H1 (cell line): ENCODE results near the gene PIGX. TPM values are rescaled to one million over a fixed set of nuclear protein-coding genes. Genes with fewer than 3 reads are reported as not detected.

Source experiments
- CTCF ChIA-PET: fragments of 300-600 bp; sonication (Branson Sonifier 250); formaldehyde crosslinking; loops from one replicate; lab custom pipeline; 2021; ENCODE audit not compliant: partially characterized antibody; lab: Charles Lee
- POLR2A ChIA-PET: fragments of 300-600 bp; sonication (Branson Sonifier 250); formaldehyde crosslinking; loops from one replicate; lab custom pipeline; 2021; ENCODE audit warnings: inconsistent platforms; ENCODE audit not compliant: partially characterized antibody; lab: Charles Lee
- DNase-seq, 2 experiments: peaks; one replicate each; pipeline versions ENCODE4 v3.0.0 to v3.0.0-alpha.2; 2010 to 2022; ENCODE audit warnings: low spot score in 2 of 2, low read depth in 1 of 2, mixed read lengths in 1 of 2
- FAIRE-seq: peaks from 2 replicates; lab custom pipeline; 2011; peaks lifted over from hg19 to GRCh38; lab: Jason Lieb, UNC
- H2AFZ ChIP-seq: 2 replicates; pipeline ENCODE4 v1.8.1; 2012; ENCODE audit warnings: low read length, inconsistent platforms
- H2AK5ac ChIP-seq: 2 replicates; pipeline ENCODE4 v1.6.1; 2013; ENCODE audit warnings: low read depth, low read length
- H2BK120ac ChIP-seq: replicated peaks from 2 replicates; pipeline ENCODE3; 2013; ENCODE audit warnings: low read depth, low read length, inconsistent platforms
- H2BK12ac ChIP-seq: 2 replicates; pipeline ENCODE4 v1.6.1; 2013; ENCODE audit warnings: low read depth, low read length
- H2BK15ac ChIP-seq: 2 replicates; pipeline ENCODE4 v1.6.1; 2013; ENCODE audit warnings: low read length
- H2BK20ac ChIP-seq: 2 replicates; pipeline ENCODE4 v1.6.1; 2013; ENCODE audit warnings: low read length
- H2BK5ac ChIP-seq: 2 replicates; pipeline ENCODE4 v1.6.1; 2013; ENCODE audit warnings: low read depth, low read length
- H3K14ac ChIP-seq: 2 replicates; pipeline ENCODE4 v1.6.1; 2013; ENCODE audit warnings: inconsistent platforms; ENCODE audit not compliant: insufficient read length
- H3K18ac ChIP-seq: 2 replicates; pipeline ENCODE4 v1.6.1; 2013; ENCODE audit warnings: low read length; ENCODE audit errors: extremely low read depth
- H3K23ac ChIP-seq: 2 replicates; pipeline ENCODE4 v1.6.1; 2013; ENCODE audit warnings: inconsistent platforms; ENCODE audit not compliant: insufficient read length
- H3K23me2 ChIP-seq: 2 replicates; pipeline ENCODE4 v1.6.1; 2013; ENCODE audit warnings: low read depth, low read length
- H3K27ac ChIP-seq: 2 replicates; pipeline ENCODE4 v1.6.1; 2011; ENCODE audit warnings: low read depth, low read length, inconsistent platforms
- H3K27me3 ChIP-seq, 4 experiments: replicated peaks in 1 of 4; 1 replicate in 1 of 4; 2 replicates in 3 of 4; pipeline versions ENCODE4 v1.6.1 to v1.8.1; 2011 to 2013; ENCODE audit warnings: low read length in 3 of 4, mild to moderate bottlenecking in 3 of 4, inconsistent platforms in 2 of 4, mixed read lengths in 2 of 4, moderate library complexity in 1 of 4; ENCODE audit not compliant: control insufficient read depth in 3 of 4, insufficient read depth in 3 of 4; ENCODE audit errors: extremely low read depth in 1 of 4
- H3K36me3 ChIP-seq, 4 experiments: 2 replicates each; pipeline versions ENCODE4 v1.6.1 to v1.8.1; 2011 to 2013; ENCODE audit warnings: mild to moderate bottlenecking in 4 of 4, low read length in 3 of 4, moderate library complexity in 2 of 4, control low read depth in 1 of 4, inconsistent platforms in 1 of 4; ENCODE audit not compliant: insufficient read depth in 4 of 4, control insufficient read depth in 2 of 4
- H3K4ac ChIP-seq: replicated peaks from 2 replicates; pipeline ENCODE3; 2013; ENCODE audit warnings: low read length, low read depth, mixed read lengths, inconsistent platforms; ENCODE audit not compliant: insufficient read length
- H3K4me1 ChIP-seq, 4 experiments: replicated peaks in 1 of 4; 1 replicate in 1 of 4; 2 replicates in 3 of 4; pipeline versions ENCODE4 v1.6.1 to v1.8.1; 2011 to 2013; ENCODE audit warnings: low read length in 3 of 4, inconsistent platforms in 2 of 4, mixed read lengths in 1 of 4; ENCODE audit not compliant: insufficient read depth in 4 of 4, control insufficient read depth in 3 of 4
- H3K4me2 ChIP-seq, 2 experiments: 2 replicates each; pipeline versions ENCODE4 v1.6.1 to v1.8.1; 2011 to 2013; ENCODE audit warnings: low read depth in 2 of 2, low read length in 2 of 2, control low read depth in 1 of 2, inconsistent platforms in 1 of 2, mild to moderate bottlenecking in 1 of 2; ENCODE audit not compliant: insufficient read depth in 1 of 2
- H3K4me3 ChIP-seq, 4 experiments: fragments of 200-600, 300-600 bp in 1 of 4; sonication (generic), shearing (Covaris generic), sonication (Bioruptor Twin) in 1 of 4; 2 replicates each; pipeline versions ENCODE4 v1.5.1 to v1.8.1; 2011 to 2016; ENCODE audit warnings: low read length in 4 of 4, low read depth in 3 of 4, control low read depth in 2 of 4, inconsistent platforms in 2 of 4, mild to moderate bottlenecking in 2 of 4, mixed read lengths in 1 of 4, moderate library complexity in 1 of 4; ENCODE audit not compliant: insufficient read depth in 2 of 4; ENCODE audit errors: extremely low read depth in 1 of 4
- H3K56ac ChIP-seq: replicated peaks from 2 replicates; pipeline ENCODE3; 2013; ENCODE audit warnings: low read depth, mild to moderate bottlenecking, mixed read lengths, low read length, inconsistent platforms; ENCODE audit not compliant: insufficient read length
- H3K79me1 ChIP-seq: 2 replicates; pipeline ENCODE4 v1.6.1; 2013; ENCODE audit warnings: low read depth, low read length, control low read depth
- H3K79me2 ChIP-seq, 2 experiments: 2 replicates each; pipeline versions ENCODE4 v1.6.1 to v1.8.1; 2012 to 2013; ENCODE audit warnings: low read length in 2 of 2, mild to moderate bottlenecking in 2 of 2, inconsistent platforms in 1 of 2; ENCODE audit not compliant: insufficient read depth in 2 of 2, control insufficient read depth in 1 of 2
- H3K9ac ChIP-seq, 4 experiments: replicated peaks in 1 of 4; 1 replicate in 1 of 4; 2 replicates in 3 of 4; pipeline versions ENCODE4 v1.6.1 to v1.8.1; 2011 to 2013; ENCODE audit warnings: low read depth in 3 of 4, low read length in 3 of 4, control low read depth in 2 of 4, mild to moderate bottlenecking in 2 of 4, moderate library complexity in 2 of 4, inconsistent platforms in 1 of 4; ENCODE audit errors: extremely low read depth in 1 of 4
- H3K9me3 ChIP-seq, 2 experiments: 2 replicates each; pipeline versions ENCODE4 v1.6.1 to v1.8.1; 2012 to 2013; ENCODE audit warnings: mild to moderate bottlenecking in 2 of 2, moderate library complexity in 2 of 2, control low read depth in 1 of 2, inconsistent platforms in 1 of 2, low read depth in 1 of 2, low read length in 1 of 2, mixed read lengths in 1 of 2; ENCODE audit not compliant: insufficient read depth in 2 of 2
- H4K20me1 ChIP-seq, 2 experiments: replicated peaks in 1 of 2; 2 replicates each; pipeline versions ENCODE3 to v1.8.1; 2011 to 2013; ENCODE audit warnings: inconsistent platforms in 2 of 2, low read length in 2 of 2, mild to moderate bottlenecking in 1 of 2; ENCODE audit not compliant: insufficient read depth in 2 of 2, control insufficient read depth in 1 of 2
- H4K5ac ChIP-seq: 2 replicates; pipeline ENCODE4 v1.6.1; 2013; ENCODE audit warnings: low read length, low read depth, mixed read lengths, inconsistent platforms; ENCODE audit not compliant: insufficient read length
- H4K8ac ChIP-seq: 2 replicates; pipeline ENCODE4 v1.8.0; 2013; ENCODE audit warnings: mild to moderate bottlenecking, moderate library complexity, low read length, inconsistent platforms; ENCODE audit not compliant: insufficient read depth; ENCODE audit errors: extremely low read depth
- H4K91ac ChIP-seq: replicated peaks from 2 replicates; pipeline ENCODE3; 2013; ENCODE audit warnings: low read length, mixed read lengths, inconsistent platforms; ENCODE audit not compliant: insufficient read length
- CBX5 ChIP-seq: fragments of 300-800, 300-1000 bp; sonication (generic); IDR thresholded peaks from 2 replicates; pipeline ENCODE4 v1.7.1; 2016; ENCODE audit warnings: antibody characterized with exemption, low read length, low read depth
- E2F6 ChIP-seq: IDR thresholded peaks from 2 replicates; pipeline ENCODE4 v1.6.1; 2012; ENCODE audit warnings: inconsistent platforms
- EP300 ChIP-seq, 2 experiments: IDR thresholded peaks; 1 replicate in 1 of 2; 2 replicates in 1 of 2; pipeline ENCODE4 v1.6.1; 2011 to 2012; ENCODE audit warnings: low read depth in 2 of 2, low read length in 2 of 2, mild to moderate bottlenecking in 2 of 2, borderline replicate concordance in 1 of 2, inconsistent platforms in 1 of 2, moderate library complexity in 1 of 2
- KDM4A ChIP-seq: IDR thresholded peaks from one replicate; pipeline ENCODE4 v1.7.1; 2012; ENCODE audit warnings: low read depth, mild to moderate bottlenecking, moderate library complexity, low read length, inconsistent platforms; ENCODE audit not compliant: severe bottlenecking
- POLR2A ChIP-seq, 2 experiments: IDR thresholded peaks; 1 replicate in 1 of 2; 2 replicates in 1 of 2; pipeline ENCODE4 v1.6.1; 2011; ENCODE audit warnings: low read depth in 2 of 2, low read length in 2 of 2, mild to moderate bottlenecking in 2 of 2; ENCODE audit errors: control extremely low read depth in 1 of 2
- POU5F1 ChIP-seq: IDR thresholded peaks from 2 replicates; pipeline ENCODE4 v1.6.1; 2011; ENCODE audit warnings: low read depth, mild to moderate bottlenecking, low read length, moderate library complexity
- RBBP5 ChIP-seq: IDR thresholded peaks from 2 replicates; pipeline ENCODE4 v1.7.1; 2012; ENCODE audit warnings: low read depth, mild to moderate bottlenecking, inconsistent platforms, low read length, moderate library complexity, borderline replicate concordance
- SIRT6 ChIP-seq: IDR thresholded peaks from one replicate; pipeline ENCODE4 v1.7.1; 2012; ENCODE audit warnings: low read length, inconsistent platforms
- SP4 ChIP-seq: IDR thresholded peaks from 2 replicates; pipeline ENCODE4 v1.6.1; 2012; ENCODE audit warnings: low read length, inconsistent platforms
- SUZ12 ChIP-seq: fragments of 200-600 bp; sonication (generic); IDR thresholded peaks from 2 replicates; pipeline ENCODE4 v1.6.1; 2012; ENCODE audit warnings: mild to moderate bottlenecking, inconsistent platforms, low read length, moderate library complexity, mixed read lengths
- TCF12 ChIP-seq: IDR thresholded peaks from 2 replicates; pipeline ENCODE4 v1.6.1; 2011; ENCODE audit warnings: low read depth, mild to moderate bottlenecking, low read length
- ZNF274 ChIP-seq: IDR thresholded peaks from 2 replicates; pipeline ENCODE4 v1.7.0; 2012; ENCODE audit warnings: low read length, borderline replicate concordance; ENCODE audit errors: extremely low read depth
- WGBS, 2 experiments: shearing (Covaris generic) in 1 of 2; methylation state at CpG; one replicate each; pipeline versions ENCODE4 v1.1.6 to v1.1.7; 2013 to 2015; ENCODE audit warnings: low lambda C conversion rate in 2 of 2, mixed read lengths in 2 of 2, inconsistent platforms in 1 of 2, low coverage in 1 of 2, missing lambda C conversion rate in 1 of 2; ENCODE audit not compliant: insufficient replicate concordance in 2 of 2, insufficient coverage in 1 of 2, insufficient read length in 1 of 2; ENCODE audit errors: extremely low coverage in 1 of 2, missing lambda C conversion rate in 1 of 2; 5-methylcytosine and 5-hydroxymethylcytosine counted together
- polyA plus RNA-seq, 7 experiments: library from polyadenylated mRNA; depleted of rRNA in 3 of 7; stranded (reverse) in 5 of 7; unstranded in 2 of 7; fragments of >200 nt in 5 of 7; fragments of 200-250 nt in 2 of 7; gene quantifications; 1 replicate in 5 of 7; 2 replicates in 1 of 7; 4 replicates in 1 of 7; pipeline versions ENCODE4 v1.2.1 to v1.2.3, GENCODE V29; 2011 to 2013; ENCODE audit warnings: missing spikeins in 2 of 7, mixed read lengths in 2 of 7
- total RNA-seq: library from RNA; stranded (reverse); fragmentation: NEBNext Ultra II Directional; extraction: Animal tissue kit (Norgen Biotek cat#: 25700); gene quantifications from 2 replicates; pipeline ENCODE4 v1.2.1, GENCODE V29; 2021

The PIGX gene
- total and polyA plus RNA-seq, 2 of the 8 experiments (the other 6 are each of a cell fraction or from before 2014, with no cell fraction given): 7.0 to 14.9 TPM

GRCh38 chr3:196667056-196667825, 44.9 kb upstream of the PIGX start:
- no peak overlapping the region; the same call in 1 of the 2 replicates for H3K18ac ChIP-seq
- H3K79me1 ChIP-seq: no peaks in the 10 kb centered on the region
- peaks cover 0 to 8% (median 2%) of the 10 kb centered on the region in 4 experiments; a peak in 5 of 7 replicates for H3K4me1 ChIP-seq
- H4K5ac ChIP-seq: no peak overlapping the region
- peak overlapping the region; percentile 98 for H2BK12ac ChIP-seq
- CTCF ChIA-PET: interaction anchor here (0.6 to 2.4 kb wide), 3 partner anchors 9 to 57 kb away, joined by 3 to 7 read pairs (median 3); no protein-coding TSS in a partner anchor
- no peak overlapping the region for H2AFZ ChIP-seq
- no peaks in the 10 kb centered on the region for H4K20me1 ChIP-seq
- H4K91ac ChIP-seq: peak overlapping the region; percentile 22
- H3K9ac ChIP-seq: no peak overlapping the region
- H3K56ac ChIP-seq: no peak overlapping the region
- H2BK15ac ChIP-seq: peak overlapping the region; percentile 98; the same call in 1 of the 2 replicates
- no peaks in the 10 kb centered on the region for H3K23me2 ChIP-seq
- DNase-seq: no peak
- 89% methylated on average over 14 of the region's 14 CpGs; no CpG with 5 or more reads in 1 of the 2 experiments for WGBS, 2 experiments
- POLR2A ChIA-PET: no interaction called here
- no peak overlapping the region for H3K4ac ChIP-seq
- no peak overlapping the region for H3K27ac ChIP-seq
- H3K36me3 ChIP-seq: no peaks in the 10 kb centered on the region
- H3K4me2 ChIP-seq: no peak overlapping the region; a peak in 1 of 4 replicates
- peak overlapping the region; percentile 31; the same call in 1 of the 2 replicates for H2BK5ac ChIP-seq
- H2BK120ac ChIP-seq: no peak overlapping the region
- H2AK5ac ChIP-seq: 0 out of 2 replicates have a peak overlapping the region, but pooled peaks have one; percentile 18
- FAIRE-seq: no peak
- H3K4me3 ChIP-seq: no peak overlapping the region
- H4K8ac ChIP-seq: no peak overlapping the region
- no peaks in the 10 kb centered on the region for H3K79me2 ChIP-seq
- H3K23ac ChIP-seq: no peak overlapping the region
- H2BK20ac ChIP-seq: 0 out of 2 replicates have a peak overlapping the region, but pooled peaks have one; percentile 67
- H3K27me3 ChIP-seq: no peaks in the 10 kb centered on the region
- H3K9me3 ChIP-seq: no peaks in the 10 kb centered on the region
- H3K14ac ChIP-seq: no peak overlapping the region
- TF ChIP-seq CBX5 (no peak), SIRT6 (no peak), TCF12 (no peak), SUZ12 (no peak), E2F6 (no peak), POU5F1 (no peak), KDM4A (no peak), POLR2A (IDR thresholded peaks at IDR 0.05; ENCODE audit: control extremely low read depth in 1 of 2, low read depth in 2 of 2, low read length in 2 of 2) (no peak), SP4 (no peak), RBBP5 (no peak), ZNF274 (no peak), EP300 (IDR thresholded peaks at IDR 0.05; ENCODE audit: borderline replicate concordance in 1 of 2, low read depth in 2 of 2, low read length in 2 of 2) (no peak)
